Measurements from ENCODE around the gene HGS. TPM values are rescaled to one million over a fixed set of nuclear protein-coding genes. Genes with fewer than 3 reads are reported as not detected.

HGS gene
- total RNA-seq, 4 donors from 2014 or later, result 35.4 to 79.5 (median 60.5) TPM

DNA sequence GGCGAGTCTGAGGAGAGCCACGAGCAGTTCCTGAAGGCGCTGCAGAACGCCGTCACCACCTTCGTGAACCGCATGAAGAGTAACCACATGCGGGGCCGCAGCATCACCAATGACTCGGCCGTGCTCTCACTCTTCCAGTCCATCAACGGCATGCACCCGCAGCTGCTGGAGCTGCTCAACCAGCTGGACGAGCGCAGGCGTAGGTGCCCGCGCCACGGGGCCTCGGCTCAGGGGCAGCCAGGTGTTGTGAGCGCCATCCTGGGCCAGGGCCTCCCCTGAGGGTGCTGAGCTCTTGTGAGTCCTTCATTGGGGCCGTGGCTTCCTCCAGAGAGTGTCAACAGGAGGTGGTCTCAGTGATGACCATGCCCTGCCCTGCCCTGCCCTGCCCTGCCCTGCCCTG, 12.0 kb downstream of the HGS start:
- TF ChIP-seq, protein P1, sequence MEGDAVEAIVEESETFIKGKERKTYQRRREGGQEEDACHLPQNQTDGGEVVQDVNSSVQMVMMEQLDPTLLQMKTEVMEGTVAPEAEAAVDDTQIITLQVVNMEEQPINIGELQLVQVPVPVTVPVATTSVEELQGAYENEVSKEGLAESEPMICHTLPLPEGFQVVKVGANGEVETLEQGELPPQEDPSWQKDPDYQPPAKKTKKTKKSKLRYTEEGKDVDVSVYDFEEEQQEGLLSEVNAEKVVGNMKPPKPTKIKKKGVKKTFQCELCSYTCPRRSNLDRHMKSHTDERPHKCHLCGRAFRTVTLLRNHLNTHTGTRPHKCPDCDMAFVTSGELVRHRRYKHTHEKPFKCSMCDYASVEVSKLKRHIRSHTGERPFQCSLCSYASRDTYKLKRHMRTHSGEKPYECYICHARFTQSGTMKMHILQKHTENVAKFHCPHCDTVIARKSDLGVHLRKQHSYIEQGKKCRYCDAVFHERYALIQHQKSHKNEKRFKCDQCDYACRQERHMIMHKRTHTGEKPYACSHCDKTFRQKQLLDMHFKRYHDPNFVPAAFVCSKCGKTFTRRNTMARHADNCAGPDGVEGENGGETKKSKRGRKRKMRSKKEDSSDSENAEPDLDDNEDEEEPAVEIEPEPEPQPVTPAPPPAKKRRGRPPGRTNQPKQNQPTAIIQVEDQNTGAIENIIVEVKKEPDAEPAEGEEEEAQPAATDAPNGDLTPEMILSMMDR (IDR thresholded peaks at IDR 0.05; ENCODE audit: low read depth), result no peak

DNA sequence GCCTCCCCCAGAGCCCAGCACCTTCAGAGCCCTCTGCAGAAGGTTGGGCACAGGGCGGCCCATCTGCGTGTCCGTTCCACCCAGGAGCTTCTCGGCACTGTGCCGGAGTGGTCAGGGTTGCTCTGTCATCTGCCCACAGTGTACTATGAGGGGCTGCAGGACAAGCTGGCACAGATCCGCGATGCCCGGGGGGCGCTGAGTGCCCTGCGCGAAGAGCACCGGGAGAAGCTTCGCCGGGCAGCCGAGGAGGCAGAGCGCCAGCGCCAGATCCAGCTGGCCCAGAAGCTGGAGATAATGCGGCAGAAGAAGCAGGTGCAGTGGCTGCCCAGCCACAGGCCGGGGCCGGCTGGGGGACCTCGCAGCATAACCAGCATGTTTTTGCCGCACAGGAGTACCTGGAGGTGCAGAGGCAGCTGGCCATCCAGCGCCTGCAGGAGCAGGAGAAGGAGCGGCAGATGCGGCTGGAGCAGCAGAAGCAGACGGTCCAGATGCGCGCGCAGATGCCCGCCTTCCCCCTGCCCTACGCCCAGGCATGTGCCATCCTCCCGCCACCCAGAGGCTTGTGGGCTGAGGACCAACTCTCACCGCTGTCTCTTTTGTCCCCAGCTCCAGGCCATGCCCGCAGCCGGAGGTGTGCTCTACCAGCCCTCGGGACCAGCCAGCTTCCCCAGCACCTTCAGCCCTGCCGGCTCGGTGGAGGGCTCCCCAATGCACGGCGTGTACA, 12.6 kb downstream of the HGS start:
- TF ChIP-seq, protein P1 (IDR thresholded peaks at IDR 0.05; ENCODE audit: low read depth), result no peak

DNA sequence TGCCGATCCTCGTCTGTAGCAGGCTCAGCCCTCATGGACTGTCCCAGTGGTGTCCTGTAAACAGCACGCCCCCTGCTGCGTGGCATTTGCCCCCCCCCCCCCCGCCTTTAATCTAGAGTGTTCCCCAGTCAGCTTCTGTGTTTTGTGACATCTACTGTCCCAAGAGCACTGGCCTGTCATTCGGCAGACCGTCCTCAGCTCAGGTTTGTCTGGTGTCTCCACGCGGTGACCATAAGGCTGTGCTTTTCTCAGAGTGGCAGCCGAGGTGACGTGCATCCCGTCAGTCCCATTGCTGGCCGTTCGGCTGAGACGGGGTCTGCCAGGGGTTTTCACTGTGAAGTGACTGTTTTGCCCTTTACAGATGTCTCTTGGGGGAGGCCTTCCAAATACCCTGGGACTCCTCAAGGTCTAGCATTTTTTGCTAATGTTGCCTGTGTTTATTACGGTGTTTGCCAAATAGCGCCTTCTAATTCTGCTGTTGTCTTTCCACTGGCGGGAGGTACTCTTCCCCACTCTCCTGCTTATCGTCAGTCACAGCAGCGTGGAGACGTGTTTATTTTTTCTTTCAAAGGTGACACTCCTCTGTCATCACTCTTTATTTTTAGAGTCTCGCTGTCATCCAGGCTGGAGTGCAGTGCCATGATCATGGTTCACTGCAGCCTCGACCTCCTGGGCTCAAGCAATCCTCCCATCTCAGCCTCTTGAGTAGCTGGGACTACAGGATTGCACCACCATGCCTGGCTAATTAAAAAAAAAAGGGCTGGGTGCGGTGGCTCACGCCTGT, 13.6 kb downstream of the HGS start:
- TF ChIP-seq, protein P1 (IDR thresholded peaks at IDR 0.05; ENCODE audit: low read depth), result no peak

DNA sequence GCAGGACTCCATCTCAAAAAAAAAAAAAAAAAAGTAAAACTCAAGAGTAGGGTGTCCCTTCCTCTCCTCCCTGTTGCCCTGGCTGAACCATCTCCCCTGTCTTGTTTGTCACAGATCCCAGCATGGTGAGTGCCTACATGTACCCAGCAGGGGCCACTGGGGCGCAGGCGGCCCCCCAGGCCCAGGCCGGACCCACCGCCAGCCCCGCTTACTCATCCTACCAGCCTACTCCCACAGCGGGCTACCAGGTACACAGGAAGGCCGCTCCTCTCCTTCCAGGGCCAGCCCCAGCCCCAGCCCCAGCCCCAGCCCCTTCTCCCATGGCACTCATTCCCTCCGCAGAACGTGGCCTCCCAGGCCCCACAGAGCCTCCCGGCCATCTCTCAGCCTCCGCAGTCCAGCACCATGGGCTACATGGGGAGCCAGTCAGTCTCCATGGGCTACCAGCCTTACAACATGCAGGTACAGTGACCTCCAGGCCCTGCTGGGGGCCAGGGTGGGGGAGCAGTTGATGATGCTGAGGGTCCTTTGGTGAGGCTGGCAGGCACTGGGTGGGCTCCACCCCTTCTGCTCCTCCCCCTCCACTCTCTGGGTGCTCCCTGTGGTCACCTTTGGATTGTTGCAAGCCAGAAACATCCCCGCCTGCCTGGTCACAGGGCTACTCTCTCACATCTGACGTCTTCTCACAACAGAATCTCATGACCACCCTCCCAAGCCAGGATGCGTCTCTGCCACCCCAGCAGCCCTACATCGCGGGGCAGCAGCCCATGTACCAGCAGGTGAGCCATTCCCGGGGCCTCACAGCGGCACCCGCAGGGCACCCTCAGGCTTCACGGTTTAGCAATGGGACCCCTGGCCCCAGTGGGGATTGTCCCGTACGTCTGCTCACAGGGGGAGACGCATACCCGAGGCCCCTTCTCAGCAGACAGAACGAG, 16.8 kb downstream of the HGS start:
- TF ChIP-seq, protein P1 (IDR thresholded peaks at IDR 0.05; ENCODE audit: low read depth), result no peak

DNA sequence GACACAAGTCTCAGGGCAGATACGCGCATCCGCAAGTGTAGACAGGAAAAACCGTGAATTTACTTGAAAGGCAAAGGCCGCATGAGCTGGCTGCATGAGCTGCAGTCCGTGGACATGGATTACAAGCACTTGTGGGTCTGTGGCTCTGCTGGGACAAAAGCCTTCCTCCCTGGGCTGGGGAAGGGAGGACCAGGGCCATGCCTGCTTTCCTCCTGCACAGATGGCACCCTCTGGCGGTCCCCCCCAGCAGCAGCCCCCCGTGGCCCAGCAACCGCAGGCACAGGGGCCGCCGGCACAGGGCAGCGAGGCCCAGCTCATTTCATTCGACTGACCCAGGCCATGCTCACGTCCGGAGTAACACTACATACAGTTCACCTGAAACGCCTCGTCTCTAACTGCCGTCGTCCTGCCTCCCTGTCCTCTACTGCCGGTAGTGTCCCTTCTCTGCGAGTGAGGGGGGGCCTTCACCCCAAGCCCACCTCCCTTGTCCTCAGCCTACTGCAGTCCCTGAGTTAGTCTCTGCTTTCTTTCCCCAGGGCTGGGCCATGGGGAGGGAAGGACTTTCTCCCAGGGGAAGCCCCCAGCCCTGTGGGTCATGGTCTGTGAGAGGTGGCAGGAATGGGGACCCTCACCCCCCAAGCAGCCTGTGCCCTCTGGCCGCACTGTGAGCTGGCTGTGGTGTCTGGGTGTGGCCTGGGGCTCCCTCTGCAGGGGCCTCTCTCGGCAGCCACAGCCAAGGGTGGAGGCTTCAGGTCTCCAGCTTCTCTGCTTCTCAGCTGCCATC, 17.7 kb downstream of the HGS start:
- TF ChIP-seq, protein P1 (IDR thresholded peaks at IDR 0.05; ENCODE audit: low read depth), result no peak

DNA sequence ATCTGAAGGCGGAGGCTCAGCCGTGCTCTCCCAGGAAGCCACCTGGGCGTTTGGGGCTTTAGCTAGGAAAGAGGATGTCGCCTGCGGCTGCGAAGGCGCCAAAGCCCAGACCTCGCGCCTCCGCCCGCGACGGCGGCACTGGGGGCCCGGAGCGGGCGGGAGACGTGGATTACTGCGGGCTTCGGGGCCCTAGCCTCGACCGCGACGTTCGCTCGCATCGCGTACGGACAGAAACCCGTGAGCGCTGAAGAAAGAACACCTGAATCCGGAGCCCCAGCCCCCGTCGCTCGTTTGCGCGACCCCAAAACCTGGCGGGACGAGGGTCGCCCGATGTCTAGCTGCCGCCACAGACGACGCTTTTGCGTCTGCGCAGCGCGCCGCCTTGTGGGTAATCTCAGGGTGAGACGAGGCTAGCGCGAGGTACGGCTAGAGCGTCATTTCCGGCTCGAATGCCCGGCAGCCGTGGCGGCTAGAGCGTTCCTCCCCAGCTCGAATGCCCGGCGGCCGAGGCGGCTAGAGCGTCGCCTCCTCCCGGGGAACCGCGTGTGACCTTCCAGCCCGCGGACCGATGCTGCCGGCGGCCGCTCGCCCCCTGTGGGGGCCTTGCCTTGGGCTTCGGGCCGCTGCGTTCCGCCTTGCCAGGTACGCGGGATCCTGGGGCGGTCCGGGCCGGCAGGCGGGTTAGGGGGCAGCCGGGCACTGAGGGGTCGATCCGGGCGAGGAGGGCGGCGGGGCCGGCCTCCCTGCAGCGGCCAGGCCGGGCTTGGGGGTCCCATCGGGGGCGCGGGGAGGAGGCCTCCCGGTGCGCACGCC, 19.3 kb downstream of the HGS start, which contains the start of gene MRPL12:
Gene MRPL12 (plus strand): TSS at position 434 of the 813 bp plus-strand sequence. CDS start 135 bp downstream, at position 569.
- TF ChIP-seq, protein P1 (IDR thresholded peaks at IDR 0.05; ENCODE audit: low read depth), result no peak

Data from subcutaneous adipose tissue (tissue), 4 donors.